Measurements from ENCODE around the gene OR5AK2.
"Not testable (repeated sequence)": the region's sequence is repeated elsewhere in the genome, so short reads cannot be mapped to it uniquely, and the experiment has no call there.

OR5AK2 gene, protein sequence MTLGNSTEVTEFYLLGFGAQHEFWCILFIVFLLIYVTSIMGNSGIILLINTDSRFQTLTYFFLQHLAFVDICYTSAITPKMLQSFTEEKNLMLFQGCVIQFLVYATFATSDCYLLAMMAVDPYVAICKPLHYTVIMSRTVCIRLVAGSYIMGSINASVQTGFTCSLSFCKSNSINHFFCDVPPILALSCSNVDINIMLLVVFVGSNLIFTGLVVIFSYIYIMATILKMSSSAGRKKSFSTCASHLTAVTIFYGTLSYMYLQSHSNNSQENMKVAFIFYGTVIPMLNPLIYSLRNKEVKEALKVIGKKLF

DNA sequence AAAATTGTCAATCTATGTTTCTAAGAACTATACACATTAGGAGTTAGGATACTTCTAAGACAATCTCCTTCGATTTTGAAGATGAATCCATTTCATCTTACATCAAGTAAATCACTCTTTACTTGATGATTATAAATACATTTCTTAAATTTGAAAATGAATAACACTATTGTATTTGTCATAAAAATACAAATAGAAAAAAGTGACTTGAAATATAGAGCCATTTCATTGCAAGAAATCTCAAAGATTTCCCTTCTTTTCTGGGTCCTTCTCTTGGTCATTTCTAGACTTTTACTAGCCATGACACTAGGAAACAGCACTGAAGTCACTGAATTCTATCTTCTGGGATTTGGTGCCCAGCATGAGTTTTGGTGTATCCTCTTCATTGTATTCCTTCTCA is at the start of gene OR5AK2:
Gene OR5AK2 (plus strand): TSS at position 301 of the 400 bp plus-strand sequence. CDS start 0 bp downstream, at position 301.
- no peak for DNase-seq

DNA sequence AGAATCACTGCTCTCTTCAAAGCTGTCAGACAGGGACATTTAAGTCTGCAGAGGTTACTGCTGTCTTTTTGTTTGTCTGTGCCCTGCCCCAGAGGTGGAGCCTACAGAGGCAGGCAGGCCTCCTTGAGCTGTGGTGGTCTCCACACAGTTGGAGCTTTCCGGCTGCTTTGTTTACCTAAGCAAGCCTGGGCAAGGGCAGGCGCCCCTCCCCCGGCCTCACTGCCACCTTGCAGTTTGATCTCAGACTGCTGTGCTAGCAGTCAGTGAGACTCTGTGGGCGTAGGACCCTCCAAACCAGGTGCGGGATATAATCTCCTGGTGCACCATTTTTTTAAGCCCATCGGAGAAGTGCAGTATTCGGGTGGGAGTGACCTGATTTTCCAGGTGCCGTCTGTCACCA is 43.2 kb upstream of the OR5AK2 start:
- not testable (repeated sequence) for DNase-seq

DNA sequence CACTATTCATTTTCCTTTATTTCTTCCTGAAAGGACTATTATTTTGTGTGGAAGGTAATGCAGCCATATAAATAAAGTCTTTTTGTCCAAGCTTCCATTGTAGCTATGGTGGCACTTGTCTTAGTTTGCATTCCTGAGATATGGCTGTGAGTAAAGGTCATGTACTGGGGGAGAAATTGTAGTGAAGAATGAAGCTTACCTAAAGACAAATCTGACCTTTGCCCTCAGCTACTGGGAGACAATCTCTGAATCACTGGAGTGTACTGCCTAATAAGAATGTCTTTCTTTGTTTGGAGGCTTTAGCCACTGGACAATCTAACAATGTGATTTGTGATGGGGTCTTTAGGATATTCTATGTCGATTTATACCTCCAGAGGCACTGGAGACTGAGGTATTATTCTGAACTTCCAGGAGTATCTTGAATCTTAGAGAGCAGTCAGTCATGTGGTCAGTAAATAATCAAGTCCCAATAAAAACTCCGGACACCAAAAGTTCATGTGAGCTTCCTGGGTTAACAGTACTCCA is 39.7 kb upstream of the OR5AK2 start:
- no peak for DNase-seq

DNA sequence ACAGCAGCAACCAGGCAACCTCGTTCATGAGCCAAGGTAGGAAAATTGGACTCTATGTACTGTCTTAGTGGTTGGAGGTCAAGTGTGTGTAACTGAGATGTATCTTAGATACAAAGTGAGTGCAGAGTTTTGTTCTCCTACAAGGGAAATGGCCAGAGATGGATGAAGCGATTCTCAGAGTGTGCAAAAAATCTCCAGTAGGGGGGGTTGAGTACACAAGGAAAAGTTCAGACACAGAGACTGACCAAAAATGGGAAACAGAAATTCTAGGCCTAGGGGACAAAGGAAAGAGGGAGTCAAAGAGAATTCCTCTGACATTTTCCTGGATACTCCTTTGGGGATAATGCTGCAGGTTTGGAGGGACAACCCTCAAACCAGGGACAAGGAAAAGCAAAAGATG is 38.2 kb upstream of the OR5AK2 start:
- no peak for DNase-seq

DNA sequence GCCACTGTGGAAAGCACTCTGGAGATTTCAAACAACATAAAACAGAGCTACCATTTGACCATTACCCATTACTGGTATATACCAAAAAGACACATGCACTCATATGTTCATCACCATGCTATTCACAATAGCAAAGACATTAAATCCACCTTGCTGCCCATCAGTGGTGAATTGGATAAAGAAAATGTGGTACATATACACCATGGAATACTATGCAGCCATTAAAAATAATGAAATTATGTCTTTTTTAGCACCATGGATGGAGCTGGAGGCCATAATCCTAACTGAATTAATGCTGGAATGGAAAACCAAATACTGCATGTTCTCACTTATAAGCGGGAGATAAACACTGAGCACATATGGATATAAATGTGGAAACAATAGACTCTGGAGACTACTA is 34.8 kb upstream of the OR5AK2 start:
- not testable (repeated sequence) for DNase-seq

DNA sequence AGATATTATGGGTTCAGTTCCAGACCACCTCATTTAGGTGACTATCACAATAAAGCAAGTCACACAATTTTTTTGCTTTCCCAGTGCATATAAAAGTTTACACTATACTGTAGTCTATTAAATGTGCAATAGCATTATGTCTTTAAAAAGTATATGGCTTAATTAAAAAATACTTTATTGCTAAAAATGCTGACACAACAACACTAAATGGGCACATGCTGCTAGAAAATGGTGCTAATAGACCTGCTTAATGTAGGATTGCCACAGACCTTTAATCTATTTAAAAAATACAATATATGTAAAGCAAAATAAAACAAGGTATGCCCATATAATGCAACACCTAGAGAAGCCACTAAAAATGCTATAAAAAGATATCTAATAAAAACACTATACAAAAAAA is 27.1 kb upstream of the OR5AK2 start:
- no peak for DNase-seq

DNA sequence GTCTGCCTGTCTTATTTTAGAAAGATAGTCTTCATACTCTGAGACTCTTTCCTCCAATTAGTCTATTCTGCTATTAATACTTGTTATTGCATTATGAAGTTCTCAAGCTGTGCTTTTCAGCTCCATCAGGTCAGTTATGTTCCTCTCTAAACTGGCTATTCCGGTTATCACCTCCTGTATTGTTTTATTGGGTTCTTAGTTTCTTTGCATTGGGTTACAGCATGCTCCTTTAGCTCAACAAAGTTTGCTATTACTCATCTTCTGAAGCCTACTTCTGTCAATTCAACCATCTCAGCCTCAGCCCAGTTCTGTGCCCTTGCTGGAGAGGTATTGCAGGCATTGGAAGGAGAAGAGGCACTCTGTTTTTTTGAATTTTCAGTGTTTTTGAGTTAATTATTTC is 21.0 kb upstream of the OR5AK2 start:
- no peak for DNase-seq

DNA sequence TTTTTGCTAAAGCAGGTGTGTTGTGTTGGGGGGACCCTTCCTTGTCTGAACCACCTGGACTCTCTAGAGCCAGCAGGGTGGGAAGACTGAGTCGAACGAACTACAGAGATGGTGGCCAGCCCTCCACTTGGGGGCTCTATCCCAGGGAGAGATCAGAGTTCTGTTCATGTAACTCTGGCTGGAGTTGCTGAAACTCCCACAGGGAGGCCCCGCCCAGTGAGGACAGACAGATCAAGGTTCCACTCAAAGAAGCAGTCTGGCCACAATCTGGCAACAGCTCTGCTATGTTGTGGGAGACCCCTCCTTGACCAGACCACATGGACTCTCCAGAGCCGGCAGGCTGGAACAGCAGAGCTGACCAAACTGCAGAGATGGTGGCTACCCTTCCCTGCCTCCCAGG is 20.2 kb upstream of the OR5AK2 start:
- DNase-seq = no peak

DNA sequence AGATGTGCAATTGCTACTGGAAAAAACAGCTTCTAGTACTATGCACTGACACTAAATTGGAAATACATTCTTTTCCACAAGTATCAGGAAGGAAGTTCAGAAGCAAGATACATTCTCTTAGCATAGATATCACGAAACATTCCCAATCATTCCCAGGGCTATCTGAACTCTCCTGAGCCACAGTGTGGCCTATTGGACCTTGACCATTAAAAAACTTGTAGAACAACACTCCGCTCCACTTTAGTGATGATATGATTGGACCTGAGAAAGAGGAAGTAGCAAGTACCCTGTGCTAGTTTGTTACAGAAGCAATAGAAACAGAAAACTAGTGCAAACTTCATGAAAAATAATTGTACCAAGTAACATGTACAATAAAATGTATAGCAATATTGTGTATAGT is 11.4 kb upstream of the OR5AK2 start:
- no peak for DNase-seq

DNA sequence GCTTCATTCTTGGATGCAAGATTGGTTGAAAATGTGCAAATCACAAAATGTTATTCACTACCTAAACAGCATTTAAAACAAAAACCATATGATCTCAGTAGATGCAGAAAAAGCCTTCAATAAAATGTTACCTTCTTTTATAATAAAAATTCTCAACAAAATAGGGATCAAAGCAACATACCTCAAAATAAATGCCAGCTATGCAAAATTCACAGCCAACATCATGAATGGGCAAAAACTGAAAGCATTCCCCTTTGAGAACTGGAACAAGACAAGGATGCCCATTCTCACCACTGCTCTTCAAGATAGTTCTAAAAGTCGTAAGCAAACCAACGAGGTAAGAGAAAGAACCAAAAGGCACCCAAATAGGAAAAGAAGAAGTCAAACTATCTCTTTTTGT is 2.0 kb downstream of the OR5AK2 start:
- no peak for DNase-seq

DNA sequence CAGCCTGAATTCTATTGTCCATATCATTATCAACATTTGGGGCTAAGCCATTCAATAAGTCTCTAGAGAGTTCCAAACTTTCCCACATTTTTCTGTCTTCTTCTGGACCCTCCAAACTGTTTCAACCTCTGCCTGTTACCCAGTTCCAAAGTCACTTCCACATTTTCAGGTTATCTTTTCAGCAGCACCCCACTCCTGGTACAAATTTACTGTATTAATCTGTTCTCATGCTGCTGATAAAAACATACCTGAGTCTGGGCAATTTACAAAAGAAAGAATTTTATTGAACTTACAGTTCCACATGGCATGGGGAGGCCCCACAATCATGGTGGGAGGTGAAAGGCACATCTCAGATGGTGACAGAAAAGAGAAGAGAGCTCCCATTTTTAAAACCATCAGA is 5.8 kb downstream of the OR5AK2 start:
- no peak for DNase-seq

DNA sequence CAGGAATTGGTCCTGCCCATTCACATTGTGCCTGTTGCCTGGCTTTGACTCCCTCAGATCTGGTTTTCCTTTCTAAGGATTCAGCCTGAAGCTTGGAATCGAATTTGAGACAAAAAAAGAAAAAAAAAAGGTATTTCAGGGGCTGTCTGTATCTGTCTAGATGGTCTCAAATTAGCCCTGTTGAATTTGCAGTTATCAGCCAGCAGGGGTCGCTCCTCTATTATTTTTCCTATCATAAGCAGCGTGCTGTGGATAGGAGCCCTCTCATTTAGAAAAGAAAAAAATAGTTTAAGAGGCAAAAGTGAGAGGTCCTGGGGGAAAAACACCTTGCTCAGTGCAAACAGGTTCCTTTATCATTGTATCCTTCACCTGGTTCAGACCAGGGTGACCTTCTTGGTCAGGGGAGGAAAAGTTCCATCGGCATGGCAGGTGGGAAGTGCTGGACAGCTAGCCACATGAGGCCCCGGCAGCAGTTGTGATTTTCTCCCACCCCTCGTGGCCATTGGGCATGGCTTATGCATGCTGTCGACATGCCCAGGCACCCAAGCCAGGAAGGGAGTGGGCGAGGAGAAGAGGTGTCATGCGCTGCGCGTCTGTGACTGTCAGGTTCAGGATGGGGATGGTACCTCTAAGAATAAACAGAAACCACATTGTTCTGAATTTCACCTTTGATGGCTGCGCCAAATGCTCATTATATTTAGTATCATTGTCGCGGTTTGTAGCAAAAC is 13.1 kb downstream of the OR5AK2 start:
- DNase-seq = no peak

DNA sequence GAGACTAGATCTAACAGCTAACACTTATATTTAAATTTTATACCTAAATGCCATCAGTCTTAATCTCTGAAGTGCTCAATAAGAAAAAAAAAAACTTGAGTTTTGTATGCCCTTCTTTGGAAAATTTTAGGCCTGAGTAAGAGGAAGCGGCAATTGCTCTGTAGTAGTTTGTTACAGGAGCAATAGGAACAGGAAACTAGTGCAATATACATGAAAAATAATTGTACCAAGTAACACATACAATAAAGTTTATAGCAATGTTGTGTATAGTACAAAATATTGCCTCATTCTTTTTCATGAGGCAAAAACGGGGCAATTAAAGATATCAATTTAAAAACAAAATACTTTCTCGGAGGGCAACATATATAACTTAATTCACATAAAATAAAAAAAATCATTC is 19.7 kb downstream of the OR5AK2 start:
- DNase-seq = no peak

DNA sequence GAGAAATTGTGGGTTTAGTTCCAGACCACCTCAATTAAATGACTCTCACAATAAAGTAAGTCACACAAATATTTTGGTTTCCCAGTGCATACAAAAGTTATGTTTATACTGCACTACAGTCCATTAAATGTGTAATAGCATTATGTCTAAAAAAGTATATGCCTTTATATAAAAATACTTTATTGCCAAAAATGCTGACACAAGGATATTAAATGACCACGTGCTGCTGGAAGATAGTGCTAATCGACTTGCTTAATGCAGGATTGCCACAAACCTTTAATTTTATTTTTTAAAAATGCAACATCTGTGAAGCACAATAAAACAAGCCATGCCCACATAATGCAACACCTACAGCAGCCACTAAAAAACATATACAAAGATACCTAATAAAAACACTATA is 27.0 kb downstream of the OR5AK2 start:
- DNase-seq = no peak

DNA sequence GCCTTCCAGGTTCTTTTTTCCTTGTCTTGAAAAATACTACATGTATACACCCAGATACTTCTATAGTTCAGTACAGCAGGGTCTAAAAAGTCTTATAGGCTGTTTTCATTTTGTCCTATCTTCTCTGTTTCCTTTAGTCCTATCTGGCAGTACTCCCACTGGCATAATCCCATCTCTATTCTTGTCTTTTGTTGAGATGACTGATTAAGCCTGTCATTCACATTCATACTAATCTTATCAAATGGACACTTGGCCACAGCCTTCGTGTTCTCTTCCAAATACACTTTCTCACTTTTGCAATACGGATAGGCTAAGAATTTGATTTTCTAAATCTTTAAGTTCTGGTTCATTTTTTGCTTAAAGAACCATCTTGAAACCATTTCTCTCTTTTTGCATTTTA is 42.8 kb downstream of the OR5AK2 start:
- no peak for DNase-seq

Data from NCI-H2029 (cell line).